22Rv1 (cell line): ENCODE data around the gene ZNF784.

Experiments used
- ZFX ChIP-seq: fragments of 450-650 bp; IDR thresholded peaks from 2 replicates; pipeline ENCODE4 v1.6.1; 2017; ENCODE audit warnings: antibody characterized with exemption, borderline replicate concordance
- TF ChIP-seq, protein P1 (sequence below): fragments of 450-650 bp; IDR thresholded peaks from 2 replicates; pipeline ENCODE4 v1.5.1; 2017; ENCODE audit warnings: mild to moderate bottlenecking

DNA sequence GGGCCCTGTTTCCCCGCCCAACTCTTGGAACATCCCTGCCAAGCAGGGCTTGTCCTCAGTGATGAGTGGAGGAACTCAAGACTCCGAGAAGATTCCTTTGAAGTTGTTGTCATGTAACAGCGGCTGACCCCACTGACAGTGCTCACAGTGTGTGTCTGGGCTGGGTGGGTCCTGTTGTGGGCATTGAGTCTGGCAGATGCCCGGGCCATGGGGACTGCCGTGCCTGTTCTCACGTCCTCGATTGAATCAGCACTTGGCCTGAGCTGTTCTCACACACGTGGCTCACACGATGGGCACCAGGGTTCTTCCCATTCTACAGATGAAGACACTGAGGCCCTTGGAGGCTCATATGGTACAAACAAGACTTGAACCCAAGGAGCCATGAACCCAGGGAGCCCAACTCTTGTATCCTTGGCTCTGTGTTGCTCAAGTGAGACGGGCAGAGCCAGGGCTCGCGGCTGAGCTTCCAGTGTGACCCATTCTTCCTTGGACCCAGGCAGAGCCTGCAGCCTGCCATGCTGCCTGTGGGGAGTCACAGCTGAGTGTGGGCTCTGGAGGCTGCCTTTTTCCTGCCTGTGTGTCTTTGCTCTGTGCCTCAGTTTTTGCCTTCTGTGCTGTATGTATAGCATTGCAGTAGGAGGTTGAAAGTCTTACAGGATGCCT, 42.1 kb upstream of the ZNF784 start:
- TF ChIP-seq, protein P1, sequence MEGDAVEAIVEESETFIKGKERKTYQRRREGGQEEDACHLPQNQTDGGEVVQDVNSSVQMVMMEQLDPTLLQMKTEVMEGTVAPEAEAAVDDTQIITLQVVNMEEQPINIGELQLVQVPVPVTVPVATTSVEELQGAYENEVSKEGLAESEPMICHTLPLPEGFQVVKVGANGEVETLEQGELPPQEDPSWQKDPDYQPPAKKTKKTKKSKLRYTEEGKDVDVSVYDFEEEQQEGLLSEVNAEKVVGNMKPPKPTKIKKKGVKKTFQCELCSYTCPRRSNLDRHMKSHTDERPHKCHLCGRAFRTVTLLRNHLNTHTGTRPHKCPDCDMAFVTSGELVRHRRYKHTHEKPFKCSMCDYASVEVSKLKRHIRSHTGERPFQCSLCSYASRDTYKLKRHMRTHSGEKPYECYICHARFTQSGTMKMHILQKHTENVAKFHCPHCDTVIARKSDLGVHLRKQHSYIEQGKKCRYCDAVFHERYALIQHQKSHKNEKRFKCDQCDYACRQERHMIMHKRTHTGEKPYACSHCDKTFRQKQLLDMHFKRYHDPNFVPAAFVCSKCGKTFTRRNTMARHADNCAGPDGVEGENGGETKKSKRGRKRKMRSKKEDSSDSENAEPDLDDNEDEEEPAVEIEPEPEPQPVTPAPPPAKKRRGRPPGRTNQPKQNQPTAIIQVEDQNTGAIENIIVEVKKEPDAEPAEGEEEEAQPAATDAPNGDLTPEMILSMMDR = no peak
- no peak for TF ChIP-seq ZFX
